Measurements from ENCODE around the gene RFC2.
"Not testable (repeated sequence)": the region's sequence is repeated elsewhere in the genome, so short reads cannot be mapped to it uniquely, and the experiment has no call there.

Gene RFC2

GRCh38 chr7:74282748-74283459, 28.7 kb upstream of the RFC2 start:
- FAIRE-seq, result no peak

GRCh38 chr7:74280985-74281384, 26.8 kb upstream of the RFC2 start:
- no peak for FAIRE-seq

- no peak for FAIRE-seq
These were observed 23.4 kb upstream of the RFC2 start for GRCh38 chr7:74277636-74278035.

- no peak for FAIRE-seq
These were observed 21.2 kb upstream of the RFC2 start for GRCh38 chr7:74275401-74275881.

GRCh38 chr7:74272305-74273038, 18.3 kb upstream of the RFC2 start:
- FAIRE-seq, result no peak

GRCh38 chr7:74271742-74272141, 17.5 kb upstream of the RFC2 start:
- no peak for FAIRE-seq

GRCh38 chr7:74269757-74270277, 15.6 kb upstream of the RFC2 start:
- no peak for FAIRE-seq

- no peak for FAIRE-seq
These were observed 13.8 kb upstream of the RFC2 start for GRCh38 chr7:74267756-74268565.

GRCh38 chr7:74266191-74266963, 12.2 kb upstream of the RFC2 start:
- no peak for FAIRE-seq

GRCh38 chr7:74263399-74264120, 9.4 kb upstream of the RFC2 start:
- no peak for FAIRE-seq

GRCh38 chr7:74262639-74263398, 8.6 kb upstream of the RFC2 start:
- FAIRE-seq, result no peak

- no peak for FAIRE-seq
These were observed 4.4 kb upstream of the RFC2 start for GRCh38 chr7:74258639-74259038.

GRCh38 chr7:74256491-74257408, 2.6 kb upstream of the RFC2 start:
- no peak for FAIRE-seq

- not testable (repeated sequence) for FAIRE-seq
These were observed 1.3 kb upstream of the RFC2 start for GRCh38 chr7:74255461-74255860.

- FAIRE-seq, result no peak
These were observed 720 bp upstream of the RFC2 start for GRCh38 chr7:74254858-74255379.

GRCh38 chr7:74253835-74254128, 417 bp downstream of the RFC2 start:
- no peak for FAIRE-seq

GRCh38 chr7:74253331-74253730, 868 bp downstream of the RFC2 start:
- no peak for FAIRE-seq

GRCh38 chr7:74252893-74253292, 1.3 kb downstream of the RFC2 start:
- no peak for FAIRE-seq

GRCh38 chr7:74249058-74249457, 5.1 kb downstream of the RFC2 start:
- FAIRE-seq, result not testable (repeated sequence)

GRCh38 chr7:74248156-74248555, 6.0 kb downstream of the RFC2 start:
- FAIRE-seq, result no peak
